GM21619 (cell line): ENCODE data around the gene KRTAP10-4.
"Not testable (repeated sequence)": the region's sequence is repeated elsewhere in the genome, so short reads cannot be mapped to it uniquely, and the experiment has no call there.

Experiments used
- ATAC-seq: cut with Tn5 transposase; IDR thresholded peaks from one replicate; pipeline ENCODE4 v1.9.1; 2021; ENCODE audit not compliant: unreplicated experiment

Gene KRTAP10-4

GRCh38 chr21:44533891-44534627 is 39.5 kb upstream of the KRTAP10-4 start:
- no peak for ATAC-seq

- ATAC-seq, result no peak
Observed at GRCh38 chr21:44534688-44535087, 38.8 kb upstream of the KRTAP10-4 start.

- ATAC-seq, result no peak
Observed at GRCh38 chr21:44535963-44536362, 37.6 kb upstream of the KRTAP10-4 start.

GRCh38 chr21:44537930-44538911 is 35.3 kb upstream of the KRTAP10-4 start:
- no peak for ATAC-seq

GRCh38 chr21:44539046-44539445 is 34.5 kb upstream of the KRTAP10-4 start:
- no peak for ATAC-seq

- ATAC-seq, result no peak
Observed at GRCh38 chr21:44539991-44540666, 33.4 kb upstream of the KRTAP10-4 start, which contains the start of gene KRTAP10-1. KRTAP10-1 (minus strand) TSS chr21:44540195; CDS start chr21:44540150, 45 bp downstream.

- no peak for ATAC-seq
Observed at GRCh38 chr21:44540741-44541288, 32.7 kb upstream of the KRTAP10-4 start.

GRCh38 chr21:44542716-44543115 is 30.8 kb upstream of the KRTAP10-4 start:
- no peak for ATAC-seq

- ATAC-seq, result no peak
Observed at GRCh38 chr21:44544566-44544965, 29.0 kb upstream of the KRTAP10-4 start.

GRCh38 chr21:44547656-44548331 is 25.7 kb upstream of the KRTAP10-4 start:
- ATAC-seq, result no peak

- ATAC-seq, result no peak
Observed at GRCh38 chr21:44548381-44548780, 25.1 kb upstream of the KRTAP10-4 start.

GRCh38 chr21:44548922-44549321 is 24.6 kb upstream of the KRTAP10-4 start:
- ATAC-seq, result no peak

- ATAC-seq, result no peak
Observed at GRCh38 chr21:44549525-44550211, 23.9 kb upstream of the KRTAP10-4 start.

GRCh38 chr21:44550285-44550684 is 23.2 kb upstream of the KRTAP10-4 start:
- not testable (repeated sequence) for ATAC-seq

- no peak for ATAC-seq
Observed at GRCh38 chr21:44550807-44551206, 22.7 kb upstream of the KRTAP10-4 start.

GRCh38 chr21:44551340-44551961 is 22.1 kb upstream of the KRTAP10-4 start, which contains the start of gene KRTAP10-2:
KRTAP10-2 (minus strand) TSS chr21:44551505; CDS start chr21:44551458, 47 bp downstream.
- no peak for ATAC-seq

GRCh38 chr21:44552136-44552535 is 21.4 kb upstream of the KRTAP10-4 start:
- ATAC-seq, result no peak

- ATAC-seq, result no peak
Observed at GRCh38 chr21:44552681-44553080, 20.8 kb upstream of the KRTAP10-4 start.

- no peak for ATAC-seq
Observed at GRCh38 chr21:44555200-44555875, 18.2 kb upstream of the KRTAP10-4 start.
